GM12878 (cell line): ENCODE results near the gene SMG6. TPM values are rescaled to one million over a fixed set of nuclear protein-coding genes. Genes with fewer than 3 reads are reported as not detected.

Experiments
- ATAC-seq: fragments of 200-7000 bp; cut with Tn5 transposase; 3 replicates; pipeline ENCODE4 v1.9.1; 2020; ENCODE audit warnings: mild to moderate bottlenecking, moderate library complexity
- BruUV-seq: library from RNA; stranded (reverse); fragments of 400-500 nt; replicated peaks from 2 replicates; lab custom pipeline; 2021; lab: Mats Ljungman, UMichigan
- CTCF ChIA-PET: fragments of 300-600 bp; sonication (Branson Sonifier 250); formaldehyde crosslinking; extraction: SDS; loops from one replicate; lab custom pipeline; 2021; ENCODE audit warnings: inconsistent platforms; lab: Yijun Ruan, JAX
- POLR2A ChIA-PET: fragments of 350-600 bp; formaldehyde crosslinking; extraction: SDS; loops from one replicate; lab custom pipeline; 2021; ENCODE audit warnings: inconsistent platforms; lab: Charles Lee
- RAD21 ChIA-PET: fragments of 300-600 bp; sonication (Branson Sonifier 250); formaldehyde crosslinking; loops from one replicate; lab custom pipeline; 2023; ENCODE audit warnings: antibody characterized with exemption; ENCODE audit not compliant: unreplicated experiment; lab: Charles Lee
- SMC1A ChIA-PET: fragments of 300-600 bp; sonication (Branson Sonifier 250); formaldehyde crosslinking; loops from one replicate; lab custom pipeline; 2023; ENCODE audit not compliant: unreplicated experiment, uncharacterized antibody; lab: Charles Lee
- DNase-seq: peaks from one replicate; pipeline ENCODE4 v3.0.0-alpha.2; 2011; ENCODE audit warnings: low read depth, low spot score
- FAIRE-seq: peaks from 3 replicates; lab custom pipeline; 2011; peaks lifted over from hg19 to GRCh38; lab: Jason Lieb, UNC
- H2AFZ ChIP-seq: 2 replicates; pipeline ENCODE4 v1.6.0; 2011; ENCODE audit warnings: low read depth, low read length, control low read depth; ENCODE audit not compliant: control insufficient read depth
- H3K27ac ChIP-seq: 2 replicates; pipeline ENCODE4 v1.5.1; 2011; ENCODE audit warnings: control low read depth; ENCODE audit not compliant: control insufficient read depth, insufficient read depth
- H3K27me3 ChIP-seq, 2 experiments: replicated peaks in 1 of 2; 2 replicates each; pipeline versions ENCODE4 v1.6.0 to v1.6.1; 2011; ENCODE audit warnings: low read length in 1 of 2; ENCODE audit not compliant: control insufficient read depth in 2 of 2, insufficient read depth in 2 of 2
- H3K36me3 ChIP-seq, 2 experiments: 2 replicates each; pipeline ENCODE4 v1.5.1; 2011; ENCODE audit warnings: low read length in 1 of 2; ENCODE audit not compliant: control insufficient read depth in 2 of 2, insufficient read depth in 2 of 2
- H3K4me1 ChIP-seq: 2 replicates; pipeline ENCODE4 v1.6.1; 2011; ENCODE audit warnings: mild to moderate bottlenecking, low read length, moderate library complexity, mixed read lengths; ENCODE audit not compliant: control insufficient read depth, insufficient read depth
- H3K4me2 ChIP-seq: 2 replicates; pipeline ENCODE4 v1.6.0; 2011; ENCODE audit warnings: control low read depth; ENCODE audit not compliant: control insufficient read depth, insufficient read depth
- H3K4me3 ChIP-seq: fragments of 200-600 bp; sonication (generic); 2 replicates; pipeline ENCODE4 v1.5.1; 2016
- H3K79me2 ChIP-seq: 2 replicates; pipeline ENCODE4 v1.6.0; 2011; ENCODE audit warnings: low read length; ENCODE audit not compliant: control insufficient read depth, insufficient read depth
- H3K9ac ChIP-seq: 2 replicates; pipeline ENCODE4 v1.8.0; 2011; ENCODE audit warnings: low read length, control low read depth, mixed read lengths; ENCODE audit not compliant: control insufficient read depth, insufficient read depth
- H3K9me3 ChIP-seq: replicated peaks from 3 replicates; pipeline ENCODE4 v1.5.1; 2011; ENCODE audit warnings: mild to moderate bottlenecking, low read length; ENCODE audit not compliant: control insufficient read depth, insufficient read depth
- H4K20me1 ChIP-seq: 2 replicates; pipeline ENCODE4 v1.6.0; 2011; ENCODE audit not compliant: control insufficient read depth, insufficient read depth
- HDGF ChIP-seq: fragments of 450-650 bp; IDR thresholded peaks from 2 replicates; pipeline ENCODE4 v1.6.1; 2016; ENCODE audit warnings: antibody characterized with exemption
- NFXL1 ChIP-seq: fragments of 450-650 bp; IDR thresholded peaks from 2 replicates; pipeline ENCODE4 v1.6.1; 2017; ENCODE audit warnings: antibody characterized with exemption, mild to moderate bottlenecking, borderline replicate concordance
- POLR2AphosphoS2 ChIP-seq: IDR thresholded peaks from 2 replicates; pipeline ENCODE4 v1.6.1; 2011; ENCODE audit warnings: low read depth, mild to moderate bottlenecking, low read length, improper control_type of control experiment, moderate library complexity
- SMAD1 ChIP-seq: fragments of 450-650 bp; IDR thresholded peaks from 2 replicates; pipeline ENCODE4 v1.6.1; 2018; ENCODE audit warnings: mild to moderate bottlenecking, low read depth; ENCODE audit not compliant: partially characterized antibody
- SP1 ChIP-seq: IDR thresholded peaks from one replicate; pipeline ENCODE4 v1.6.1; 2011; ENCODE audit warnings: low read depth, low read length
- WGBS: methylation state at CpG from one replicate; pipeline ENCODE4 v1.1.6; 2016; ENCODE audit warnings: low lambda C conversion rate; ENCODE audit not compliant: insufficient replicate concordance, insufficient coverage; ENCODE audit errors: missing lambda C conversion rate; 5-methylcytosine and 5-hydroxymethylcytosine counted together
- in situ Hi-C: fragments of 300-500 bp; cut with MboI; formaldehyde crosslinking; loops from 9 replicates; pipeline ENCODE4 v1.14.3; 2018; ENCODE audit warnings: mixed read lengths
- intact Hi-C: fragments of 100-400 bp; cut with micrococcal nuclease; formaldehyde crosslinking; loops from one replicate; pipeline ENCODE4 v1.14.2; 2022; ENCODE audit not compliant: unreplicated experiment
- polyA plus RNA-seq, 11 experiments: library from polyadenylated mRNA; depleted of rRNA in 4 of 11; unstranded in 6 of 11; stranded (reverse) in 5 of 11; fragments of >200 nt; fragmentation: Nextera tagmentation in 4 of 11; fragmentation: Illumina TruSeq in 1 of 11; extraction: Ambion mirVana in 4 of 11; extraction: Trizol in 1 of 11; gene quantifications; 1 replicate in 1 of 11; 2 replicates in 10 of 11; pipeline versions ENCODE4 v1.2.1 to v1.2.3, GENCODE V29; 2011 to 2016; ENCODE audit warnings: inconsistent platforms in 2 of 11, missing spikeins in 2 of 11, low read depth in 1 of 11
- total RNA-seq, 4 experiments: library from RNA; depleted of rRNA in 3 of 4; stranded (reverse); fragments of >200 nt in 3 of 4; fragmentation: Illumina TruSeq in 1 of 4; extraction: Trizol in 1 of 4; gene quantifications; 2 replicates each; pipeline versions ENCODE4 v1.2.1 to v1.2.3, GENCODE V29; 2013 to 2021
- TF ChIP-seq, protein P1 (sequence below): IDR thresholded peaks from 2 replicates; pipeline ENCODE4 v1.6.1; 2012; ENCODE audit warnings: mild to moderate bottlenecking, low read depth, low read length

SMG6 gene
- total and polyA plus RNA-seq, 10 of the 15 experiments (the other 5 are each of a cell fraction or from before 2014, with no cell fraction given), result 0.58 to 28.7 (median 15.7) TPM

DNA sequence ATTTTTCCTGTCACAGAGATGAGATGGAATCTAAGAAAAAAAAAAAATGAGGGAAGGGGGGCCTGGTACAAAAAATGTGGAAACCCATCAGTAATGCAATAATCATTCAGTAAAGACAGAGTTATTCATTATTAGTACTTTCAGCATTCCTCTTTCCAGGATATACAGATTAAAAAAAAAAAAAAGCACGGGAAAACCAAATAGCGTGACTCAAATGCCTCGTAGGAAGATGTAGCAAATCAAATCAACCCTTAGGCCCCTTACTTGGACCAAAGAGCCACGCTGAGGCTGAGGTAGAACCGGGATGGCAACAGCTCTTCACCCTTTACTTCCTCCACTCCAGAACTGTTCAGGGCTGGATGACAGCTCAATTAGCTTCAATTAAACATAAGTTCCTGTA, 52.5 kb downstream of the SMG6 start (continued):
- TF ChIP-seq, protein P1, sequence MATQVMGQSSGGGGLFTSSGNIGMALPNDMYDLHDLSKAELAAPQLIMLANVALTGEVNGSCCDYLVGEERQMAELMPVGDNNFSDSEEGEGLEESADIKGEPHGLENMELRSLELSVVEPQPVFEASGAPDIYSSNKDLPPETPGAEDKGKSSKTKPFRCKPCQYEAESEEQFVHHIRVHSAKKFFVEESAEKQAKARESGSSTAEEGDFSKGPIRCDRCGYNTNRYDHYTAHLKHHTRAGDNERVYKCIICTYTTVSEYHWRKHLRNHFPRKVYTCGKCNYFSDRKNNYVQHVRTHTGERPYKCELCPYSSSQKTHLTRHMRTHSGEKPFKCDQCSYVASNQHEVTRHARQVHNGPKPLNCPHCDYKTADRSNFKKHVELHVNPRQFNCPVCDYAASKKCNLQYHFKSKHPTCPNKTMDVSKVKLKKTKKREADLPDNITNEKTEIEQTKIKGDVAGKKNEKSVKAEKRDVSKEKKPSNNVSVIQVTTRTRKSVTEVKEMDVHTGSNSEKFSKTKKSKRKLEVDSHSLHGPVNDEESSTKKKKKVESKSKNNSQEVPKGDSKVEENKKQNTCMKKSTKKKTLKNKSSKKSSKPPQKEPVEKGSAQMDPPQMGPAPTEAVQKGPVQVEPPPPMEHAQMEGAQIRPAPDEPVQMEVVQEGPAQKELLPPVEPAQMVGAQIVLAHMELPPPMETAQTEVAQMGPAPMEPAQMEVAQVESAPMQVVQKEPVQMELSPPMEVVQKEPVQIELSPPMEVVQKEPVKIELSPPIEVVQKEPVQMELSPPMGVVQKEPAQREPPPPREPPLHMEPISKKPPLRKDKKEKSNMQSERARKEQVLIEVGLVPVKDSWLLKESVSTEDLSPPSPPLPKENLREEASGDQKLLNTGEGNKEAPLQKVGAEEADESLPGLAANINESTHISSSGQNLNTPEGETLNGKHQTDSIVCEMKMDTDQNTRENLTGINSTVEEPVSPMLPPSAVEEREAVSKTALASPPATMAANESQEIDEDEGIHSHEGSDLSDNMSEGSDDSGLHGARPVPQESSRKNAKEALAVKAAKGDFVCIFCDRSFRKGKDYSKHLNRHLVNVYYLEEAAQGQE, result no peak
- TF ChIP-seq, all 136 proteins: peak for 0

DNA sequence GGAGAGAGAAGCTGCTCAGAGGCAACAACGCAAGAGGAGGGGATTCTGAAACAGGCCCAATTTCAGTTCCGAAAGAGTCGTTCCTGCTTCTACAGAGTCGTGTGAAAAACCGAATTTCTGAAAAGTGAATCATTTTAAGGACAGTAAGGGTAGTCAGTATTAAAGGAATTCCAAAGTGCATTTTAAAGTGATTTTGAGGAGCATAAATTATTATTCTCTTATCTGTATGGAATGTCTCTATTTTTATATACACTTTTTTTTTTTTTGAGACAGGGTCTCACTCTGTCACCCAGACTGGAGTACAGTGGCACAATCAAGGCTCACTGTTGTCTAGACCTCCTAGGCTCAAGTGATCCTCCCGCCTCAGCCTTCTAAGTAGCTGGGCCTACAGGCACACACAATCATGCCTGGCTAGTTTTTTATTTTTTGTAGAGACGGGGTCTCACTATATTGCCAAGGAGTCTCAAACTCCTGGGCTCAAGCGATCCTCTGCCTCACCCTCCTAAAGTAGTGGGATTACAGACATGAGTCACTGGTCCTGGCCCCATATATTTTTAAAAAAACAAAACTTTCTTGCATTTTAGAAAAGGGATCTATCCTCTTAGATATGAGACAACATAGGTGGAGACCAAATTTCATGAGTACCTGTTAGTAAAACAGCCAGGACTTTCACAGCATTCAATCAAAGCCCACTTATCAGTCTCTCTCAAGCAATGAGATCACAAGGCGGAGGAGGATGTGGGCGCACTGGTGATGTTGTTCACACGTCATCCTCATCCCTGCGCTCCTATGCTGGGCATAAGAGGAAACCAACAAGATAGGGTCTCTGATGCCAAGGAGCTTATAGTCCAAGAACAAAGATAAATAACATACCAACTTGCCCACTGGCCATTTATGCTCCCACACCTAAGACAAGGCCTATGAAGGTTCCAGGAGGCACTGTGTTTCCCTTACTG, 53.2 kb downstream of the SMG6 start:
- H3K79me2 ChIP-seq, result peaks cover 24% of the 10 kb centered on the region
- no peak overlapping the region for H3K4me2 ChIP-seq
- SMC1A ChIA-PET, result interaction anchor here (0.6 to 8.9 kb wide), 5 partner anchors 9 to 196 kb away, joined by 3 to 149 read pairs (median 4); partner anchors contain the start of gene HIC1
- no peak overlapping the region for H3K27ac ChIP-seq
- no TSS peak for BruUV-seq
- no peak overlapping the region for H3K4me3 ChIP-seq
- FAIRE-seq (no peak), DNase-seq (no peak), ATAC-seq (no peak)
- no peaks in the 10 kb centered on the region for H3K9me3 ChIP-seq
- no peaks in the 10 kb centered on the region for H4K20me1 ChIP-seq
- H3K27me3 ChIP-seq, result no peaks in the 10 kb centered on the region
- TF ChIP-seq POLR2AphosphoS2, result no peak
- no peak for TF ChIP-seq SP1
- TF ChIP-seq SMAD1, result no peak
- TF ChIP-seq HDGF, result no peak
- TF ChIP-seq NFXL1, result no peak
- CTCF ChIA-PET, result interaction anchor here (1.2 to 9.4 kb wide), 6 partner anchors 9 to 194 kb away, joined by 4 to 265 read pairs (median 6); partner anchors contain the start of gene HIC1
- in situ Hi-C loops, result no loop called here
- POLR2A ChIA-PET, result interaction anchor here (1.3 kb wide), 1 partner anchor 159 kb away, joined by 3 read pairs; no protein-coding TSS in a partner anchor
- no peak overlapping the region for H3K9ac ChIP-seq
- intact Hi-C loops, result no loop called here
- RAD21 ChIA-PET, result interaction anchor here (0.7 to 1.9 kb wide), 4 partner anchors 14 to 157 kb away, joined by 3 to 4 read pairs (median 3); no protein-coding TSS in a partner anchor
- H2AFZ ChIP-seq, result no peak overlapping the region
- H3K4me1 ChIP-seq, result peaks cover 28% of the 10 kb centered on the region
- H3K36me3 ChIP-seq, result peaks cover 1 to 5% of the 10 kb centered on the region in 2 experiments; a peak in 3 of 4 replicates
- 99% methylated on average over 12 of the region's 12 CpGs for whole genome bisulfite sequencing
